T1000 (cell line): ENCODE results near the gene NPIPA7.
"Not testable (repeated sequence)": the region's sequence is repeated elsewhere in the genome, so short reads cannot be mapped to it uniquely, and the experiment has no call there.

Experiments
- DNase-seq: peaks from one replicate; lab custom pipeline; 2025; ENCODE audit warnings: mixed read lengths; lab: John Stamatoyannopoulos, UW

NPIPA7 gene

GRCh38 chr16:16378840-16379239, at the start of gene NPIPA7:
Gene NPIPA7 (plus strand): TSS chr16:16379140. CDS start chr16:16379245, 105 bp downstream.
- not testable (repeated sequence) for DNase-seq

GRCh38 chr16:16331466-16331865, 47.5 kb upstream of the NPIPA7 start:
- not testable (repeated sequence) for DNase-seq

GRCh38 chr16:16357556-16357955, 21.4 kb upstream of the NPIPA7 start:
- not testable (repeated sequence) for DNase-seq

GRCh38 chr16:16358539-16359240, 20.2 kb upstream of the NPIPA7 start:
- not testable (repeated sequence) for DNase-seq

GRCh38 chr16:16363595-16363994, 15.3 kb upstream of the NPIPA7 start:
- not testable (repeated sequence) for DNase-seq

- DNase-seq: not testable (repeated sequence)
Measured at GRCh38 chr16:16364100-16364499, 14.8 kb upstream of the NPIPA7 start.

GRCh38 chr16:16364701-16365100, 14.2 kb upstream of the NPIPA7 start:
- DNase-seq: not testable (repeated sequence)

GRCh38 chr16:16365319-16365718, 13.6 kb upstream of the NPIPA7 start:
- not testable (repeated sequence) for DNase-seq

- not testable (repeated sequence) for DNase-seq
Measured at GRCh38 chr16:16365851-16366250, 13.1 kb upstream of the NPIPA7 start.

- DNase-seq: not testable (repeated sequence)
Measured at GRCh38 chr16:16366552-16367284, 12.2 kb upstream of the NPIPA7 start.

GRCh38 chr16:16367285-16367628, 11.7 kb upstream of the NPIPA7 start:
- not testable (repeated sequence) for DNase-seq

- not testable (repeated sequence) for DNase-seq
Measured at GRCh38 chr16:16369081-16369856, 9.7 kb upstream of the NPIPA7 start.

GRCh38 chr16:16371136-16371735, 7.7 kb upstream of the NPIPA7 start:
- DNase-seq: not testable (repeated sequence)

- not testable (repeated sequence) for DNase-seq
Measured at GRCh38 chr16:16374192-16374591, 4.7 kb upstream of the NPIPA7 start.

GRCh38 chr16:16399685-16400084, 20.7 kb downstream of the NPIPA7 start:
- not testable (repeated sequence) for DNase-seq

- not testable (repeated sequence) for DNase-seq
Measured at GRCh38 chr16:16402333-16402732, 23.4 kb downstream of the NPIPA7 start.

GRCh38 chr16:16404283-16404682, 25.3 kb downstream of the NPIPA7 start:
- not testable (repeated sequence) for DNase-seq

GRCh38 chr16:16405421-16405820, 26.5 kb downstream of the NPIPA7 start:
- DNase-seq: not testable (repeated sequence)

- DNase-seq: not testable (repeated sequence)
Measured at GRCh38 chr16:16408430-16408829, 29.5 kb downstream of the NPIPA7 start.

- not testable (repeated sequence) for DNase-seq
Measured at GRCh38 chr16:16413773-16414172, 34.8 kb downstream of the NPIPA7 start.

GRCh38 chr16:16417071-16417470, 38.1 kb downstream of the NPIPA7 start:
- DNase-seq: not testable (repeated sequence)
